HEK293 (cell line): Measurements from ENCODE around the gene TMEM203.
A peak's percentile ranks its signal among the peaks of the same experiment; 100 is the strongest.

Source experiments
- ATF2 ChIP-seq: fragments of 450-650 bp; formaldehyde crosslinking; IDR thresholded peaks from 2 replicates; pipeline ENCODE4 v1.5.1; 2016; ENCODE audit warnings: missing biosample characterization, missing genetic modification characterization, low read depth
- HOXC10 ChIP-seq: sonication (generic); formaldehyde crosslinking; IDR thresholded peaks from 2 replicates; pipeline ENCODE4 v1.8.1; 2023; ENCODE audit warnings: mild to moderate bottlenecking, missing genetic modification reagents
- SP2 ChIP-seq: fragments of 450-650 bp; formaldehyde crosslinking; IDR thresholded peaks from 2 replicates; pipeline ENCODE4 v1.5.1; 2016; ENCODE audit warnings: missing biosample characterization, missing genetic modification characterization
- TRIM28 ChIP-seq: IDR thresholded peaks from 2 replicates; pipeline ENCODE4 v1.6.1; 2011; ENCODE audit warnings: low read length, control low read depth, borderline replicate concordance
- ZBTB21 ChIP-seq: fragments of 450-650 bp; formaldehyde crosslinking; IDR thresholded peaks from 2 replicates; pipeline ENCODE4 v1.5.1; 2017; ENCODE audit warnings: missing biosample characterization, missing genetic modification characterization
- ZBTB44 ChIP-seq: fragments of 450-650 bp; IDR thresholded peaks from 2 replicates; pipeline ENCODE4 v1.5.1; 2018; ENCODE audit warnings: missing biosample characterization, mild to moderate bottlenecking, missing genetic modification characterization
- ZBTB8A ChIP-seq: fragments of 450-650 bp; formaldehyde crosslinking; IDR thresholded peaks from 2 replicates; pipeline ENCODE4 v1.5.1; 2016; ENCODE audit warnings: missing biosample characterization, missing genetic modification characterization
- ZNF140 ChIP-seq: fragments of 450-650 bp; formaldehyde crosslinking; IDR thresholded peaks from 2 replicates; pipeline ENCODE4 v1.5.1; 2016; ENCODE audit warnings: missing biosample characterization, missing genetic modification characterization
- ZNF175 ChIP-seq: fragments of 450-650 bp; formaldehyde crosslinking; IDR thresholded peaks from 2 replicates; pipeline ENCODE4 v1.5.1; 2016; ENCODE audit warnings: missing biosample characterization, missing genetic modification characterization
- ZNF184 ChIP-seq: fragments of 450-650 bp; IDR thresholded peaks from 2 replicates; pipeline ENCODE4 v1.5.1; 2018; ENCODE audit warnings: missing biosample characterization, mild to moderate bottlenecking, missing genetic modification characterization
- ZNF518A ChIP-seq: fragments of 450-650 bp; formaldehyde crosslinking; conservative IDR thresholded peaks from 2 replicates; pipeline ENCODE4 v1.5.1; 2016; ENCODE audit warnings: low read depth, missing biosample characterization, missing genetic modification characterization
- ZNF626 ChIP-seq: fragments of 450-650 bp; sonication (Bioruptor Pico); formaldehyde crosslinking; IDR thresholded peaks from 2 replicates; pipeline ENCODE4 v1.5.1; 2018; ENCODE audit warnings: missing biosample characterization, missing genetic modification characterization, inconsistent platforms
- ZNF658 ChIP-seq: fragments of 450-650 bp; formaldehyde crosslinking; IDR thresholded peaks from 2 replicates; pipeline ENCODE4; 2016; ENCODE audit warnings: missing biosample characterization, missing genetic modification characterization
- ZNF747 ChIP-seq: fragments of 450-650 bp; formaldehyde crosslinking; IDR thresholded peaks from 2 replicates; pipeline ENCODE4 v1.5.1; 2016; ENCODE audit warnings: missing biosample characterization, missing genetic modification characterization
- ZSCAN23 ChIP-seq: fragments of 450-650 bp; formaldehyde crosslinking; IDR thresholded peaks from 2 replicates; pipeline ENCODE4 v1.5.1; 2016; ENCODE audit warnings: missing biosample characterization, missing genetic modification characterization
- TF ChIP-seq, protein P1 (sequence below): fragments of 450-650 bp; formaldehyde crosslinking; IDR thresholded peaks from 2 replicates; pipeline ENCODE4 v1.5.0; 2017; ENCODE audit warnings: missing biosample characterization, missing genetic modification characterization, borderline replicate concordance
- TF ChIP-seq, protein P2 (sequence below): fragments of 450-650 bp; formaldehyde crosslinking; IDR thresholded peaks from 2 replicates; pipeline ENCODE4 v1.5.1; 2016; ENCODE audit warnings: missing biosample characterization, missing genetic modification characterization
- TF ChIP-seq, protein P3 (sequence below): fragments of 450-650 bp; formaldehyde crosslinking; IDR thresholded peaks from 2 replicates; pipeline ENCODE4 v1.5.1; 2016; ENCODE audit warnings: missing biosample characterization, missing genetic modification characterization, borderline replicate concordance
- TF ChIP-seq, protein P4 (sequence below): fragments of 450-650 bp; formaldehyde crosslinking; IDR thresholded peaks from 2 replicates; pipeline ENCODE4 v1.5.1; 2016; ENCODE audit warnings: missing biosample characterization, missing genetic modification characterization

The TMEM203 gene

DNA sequence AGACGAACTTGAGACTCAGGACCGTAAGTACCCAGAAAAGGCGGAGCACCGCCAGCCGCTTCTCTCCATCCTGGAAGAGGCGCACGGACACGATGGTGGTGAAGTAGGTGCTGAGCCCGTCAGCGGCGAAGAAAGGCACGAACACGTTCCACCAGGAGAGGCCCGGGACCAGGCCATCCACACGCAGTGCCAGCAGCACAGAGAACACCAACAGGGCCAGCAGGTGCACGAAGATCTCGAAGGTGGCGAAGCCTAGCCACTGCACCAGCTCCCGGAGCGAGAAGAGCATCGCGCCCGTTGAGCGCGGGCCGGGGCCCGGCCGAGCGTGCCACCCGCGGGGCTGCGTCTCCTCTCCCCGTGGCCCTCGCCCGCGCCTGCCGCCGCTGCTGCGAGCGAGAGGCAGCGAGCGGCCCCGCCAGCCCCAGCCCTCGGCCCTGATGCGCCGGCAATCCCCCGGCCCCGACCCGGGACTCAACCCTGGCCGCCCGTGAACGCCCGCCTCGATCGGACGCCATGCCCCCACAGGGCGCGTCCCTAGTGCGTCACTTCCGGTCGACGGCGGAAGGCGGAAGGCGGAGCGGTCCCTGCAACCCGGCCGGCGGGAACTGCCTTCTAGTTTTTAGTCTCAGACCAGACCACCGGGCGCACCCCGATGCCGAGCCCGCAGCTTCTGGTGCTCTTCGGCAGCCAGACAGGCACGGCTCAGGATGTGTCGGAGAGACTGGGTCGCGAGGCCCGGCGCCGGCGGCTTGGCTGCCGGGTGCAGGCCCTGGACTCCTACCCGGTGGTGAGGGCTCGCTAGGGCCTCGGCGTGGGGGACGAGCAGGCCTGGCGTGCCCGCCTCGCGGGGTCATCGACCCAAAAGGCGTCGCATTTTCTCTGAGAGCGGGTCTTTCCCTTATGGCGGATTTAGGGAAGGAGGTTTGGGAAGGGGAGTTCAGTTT is at the start of gene TMEM203, which contains the start of gene NDOR1 (continued):
- TF ChIP-seq ZNF626 (tag by site-specific recombination) (no peak), ZNF184 (tag by site-specific recombination) (no peak; the same call in 1 of the 2 replicates), ZNF140 (tag by site-specific recombination) (no peak), ZBTB44 (tag by site-specific recombination) (peak; percentile 36; the same call in 1 of the 2 replicates), ZNF518A (0 out of 2 replicates have a peak, but pooled peaks have one; percentile 18), ZSCAN23 (tag by site-specific recombination) (peak; percentile 49; the same call in 1 of the 2 replicates), ZNF175 (tag by site-specific recombination) (no peak), ZBTB21 (tag by site-specific recombination) (peak; percentile 25; the same call in 1 of the 2 replicates), ZNF658 (tag by site-specific recombination) (no peak), TRIM28 (no peak), ATF2 (tag by site-specific recombination) (no peak), ZBTB8A (tag by site-specific recombination) (peak; percentile 78), ZNF747 (tag by site-specific recombination) (no peak), SP2 (tag by site-specific recombination) (peak; percentile 88), HOXC10 (0 out of 2 replicates have a peak, but pooled peaks have one; percentile 53)
- TF ChIP-seq, protein P1, sequence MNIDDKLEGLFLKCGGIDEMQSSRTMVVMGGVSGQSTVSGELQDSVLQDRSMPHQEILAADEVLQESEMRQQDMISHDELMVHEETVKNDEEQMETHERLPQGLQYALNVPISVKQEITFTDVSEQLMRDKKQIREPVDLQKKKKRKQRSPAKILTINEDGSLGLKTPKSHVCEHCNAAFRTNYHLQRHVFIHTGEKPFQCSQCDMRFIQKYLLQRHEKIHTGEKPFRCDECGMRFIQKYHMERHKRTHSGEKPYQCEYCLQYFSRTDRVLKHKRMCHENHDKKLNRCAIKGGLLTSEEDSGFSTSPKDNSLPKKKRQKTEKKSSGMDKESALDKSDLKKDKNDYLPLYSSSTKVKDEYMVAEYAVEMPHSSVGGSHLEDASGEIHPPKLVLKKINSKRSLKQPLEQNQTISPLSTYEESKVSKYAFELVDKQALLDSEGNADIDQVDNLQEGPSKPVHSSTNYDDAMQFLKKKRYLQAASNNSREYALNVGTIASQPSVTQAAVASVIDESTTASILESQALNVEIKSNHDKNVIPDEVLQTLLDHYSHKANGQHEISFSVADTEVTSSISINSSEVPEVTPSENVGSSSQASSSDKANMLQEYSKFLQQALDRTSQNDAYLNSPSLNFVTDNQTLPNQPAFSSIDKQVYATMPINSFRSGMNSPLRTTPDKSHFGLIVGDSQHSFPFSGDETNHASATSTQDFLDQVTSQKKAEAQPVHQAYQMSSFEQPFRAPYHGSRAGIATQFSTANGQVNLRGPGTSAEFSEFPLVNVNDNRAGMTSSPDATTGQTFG (tag by site-specific recombination): no peak
- TF ChIP-seq, protein P2, sequence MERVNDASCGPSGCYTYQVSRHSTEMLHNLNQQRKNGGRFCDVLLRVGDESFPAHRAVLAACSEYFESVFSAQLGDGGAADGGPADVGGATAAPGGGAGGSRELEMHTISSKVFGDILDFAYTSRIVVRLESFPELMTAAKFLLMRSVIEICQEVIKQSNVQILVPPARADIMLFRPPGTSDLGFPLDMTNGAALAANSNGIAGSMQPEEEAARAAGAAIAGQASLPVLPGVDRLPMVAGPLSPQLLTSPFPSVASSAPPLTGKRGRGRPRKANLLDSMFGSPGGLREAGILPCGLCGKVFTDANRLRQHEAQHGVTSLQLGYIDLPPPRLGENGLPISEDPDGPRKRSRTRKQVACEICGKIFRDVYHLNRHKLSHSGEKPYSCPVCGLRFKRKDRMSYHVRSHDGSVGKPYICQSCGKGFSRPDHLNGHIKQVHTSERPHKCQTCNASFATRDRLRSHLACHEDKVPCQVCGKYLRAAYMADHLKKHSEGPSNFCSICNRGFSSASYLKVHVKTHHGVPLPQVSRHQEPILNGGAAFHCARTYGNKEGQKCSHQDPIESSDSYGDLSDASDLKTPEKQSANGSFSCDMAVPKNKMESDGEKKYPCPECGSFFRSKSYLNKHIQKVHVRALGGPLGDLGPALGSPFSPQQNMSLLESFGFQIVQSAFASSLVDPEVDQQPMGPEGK (tag by site-specific recombination): peak; percentile 53; the same call in 1 of the 2 replicates
- TF ChIP-seq, protein P3, sequence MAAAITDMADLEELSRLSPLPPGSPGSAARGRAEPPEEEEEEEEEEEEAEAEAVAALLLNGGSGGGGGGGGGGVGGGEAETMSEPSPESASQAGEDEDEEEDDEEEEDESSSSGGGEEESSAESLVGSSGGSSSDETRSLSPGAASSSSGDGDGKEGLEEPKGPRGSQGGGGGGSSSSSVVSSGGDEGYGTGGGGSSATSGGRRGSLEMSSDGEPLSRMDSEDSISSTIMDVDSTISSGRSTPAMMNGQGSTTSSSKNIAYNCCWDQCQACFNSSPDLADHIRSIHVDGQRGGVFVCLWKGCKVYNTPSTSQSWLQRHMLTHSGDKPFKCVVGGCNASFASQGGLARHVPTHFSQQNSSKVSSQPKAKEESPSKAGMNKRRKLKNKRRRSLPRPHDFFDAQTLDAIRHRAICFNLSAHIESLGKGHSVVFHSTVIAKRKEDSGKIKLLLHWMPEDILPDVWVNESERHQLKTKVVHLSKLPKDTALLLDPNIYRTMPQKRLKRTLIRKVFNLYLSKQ (tag by site-specific recombination): no peak
- TF ChIP-seq, protein P4, sequence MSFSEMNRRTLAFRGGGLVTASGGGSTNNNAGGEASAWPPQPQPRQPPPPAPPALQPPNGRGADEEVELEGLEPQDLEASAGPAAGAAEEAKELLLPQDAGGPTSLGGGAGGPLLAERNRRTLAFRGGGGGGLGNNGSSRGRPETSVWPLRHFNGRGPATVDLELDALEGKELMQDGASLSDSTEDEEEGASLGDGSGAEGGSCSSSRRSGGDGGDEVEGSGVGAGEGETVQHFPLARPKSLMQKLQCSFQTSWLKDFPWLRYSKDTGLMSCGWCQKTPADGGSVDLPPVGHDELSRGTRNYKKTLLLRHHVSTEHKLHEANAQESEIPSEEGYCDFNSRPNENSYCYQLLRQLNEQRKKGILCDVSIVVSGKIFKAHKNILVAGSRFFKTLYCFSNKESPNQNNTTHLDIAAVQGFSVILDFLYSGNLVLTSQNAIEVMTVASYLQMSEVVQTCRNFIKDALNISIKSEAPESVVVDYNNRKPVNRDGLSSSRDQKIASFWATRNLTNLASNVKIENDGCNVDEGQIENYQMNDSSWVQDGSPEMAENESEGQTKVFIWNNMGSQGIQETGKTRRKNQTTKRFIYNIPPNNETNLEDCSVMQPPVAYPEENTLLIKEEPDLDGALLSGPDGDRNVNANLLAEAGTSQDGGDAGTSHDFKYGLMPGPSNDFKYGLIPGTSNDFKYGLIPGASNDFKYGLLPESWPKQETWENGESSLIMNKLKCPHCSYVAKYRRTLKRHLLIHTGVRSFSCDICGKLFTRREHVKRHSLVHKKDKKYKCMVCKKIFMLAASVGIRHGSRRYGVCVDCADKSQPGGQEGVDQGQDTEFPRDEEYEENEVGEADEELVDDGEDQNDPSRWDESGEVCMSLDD (tag by site-specific recombination): no peak
